GM10248 (cell line): ENCODE data around the gene PCDHGA6.
"Not testable (repeated sequence)": the region's sequence is repeated elsewhere in the genome, so short reads cannot be mapped to it uniquely, and the experiment has no call there.

ENCODE experiments used
- CTCF ChIA-PET: fragments of 300-600 bp; sonication (Branson Sonifier 250); formaldehyde crosslinking; extraction: SDS; loops from one replicate; lab custom pipeline; 2021; ENCODE audit warnings: antibody characterized with exemption; lab: Yijun Ruan, JAX
- POLR2A ChIA-PET: fragments of 350-650 bp; sonication (Branson Sonifier 250); formaldehyde crosslinking; extraction: SDS; loops from one replicate; lab custom pipeline; 2020; ENCODE audit warnings: antibody characterized with exemption; lab: Yijun Ruan, JAX
- DNase-seq: peaks from one replicate; pipeline ENCODE4 v3.0.0; 2012; ENCODE audit errors: extremely low spot score
- CTCF ChIP-seq: IDR thresholded peaks from 2 replicates; pipeline ENCODE4 v1.5.1; 2012; ENCODE audit warnings: mild to moderate bottlenecking, low read depth; ENCODE audit errors: extremely low read depth, missing control alignments, control extremely low read depth

Gene PCDHGA6

GRCh38 chr5:141417494-141418172 lies 43.9 kb downstream of the PCDHGA6 start, which contains the start of gene PCDHGB7:
TSS of gene PCDHGB7 (plus strand) at chr5:141417677. CDS start at chr5:141417860, 183 bp downstream.
- POLR2A ChIA-PET = not testable (repeated sequence)
- CTCF ChIA-PET = interaction anchor here (0.6 to 12.7 kb wide), 28 partner anchors 11 to 196 kb away, joined by 3 to 180 read pairs (median 5); partner anchors contain the start of genes PCDHGA1, PCDHGA12, PCDHGA2 and PCDHGB6
- DNase-seq = peak; percentile 64
- peak; percentile 82 for TF ChIP-seq CTCF

GRCh38 chr5:141419074-141419880 lies 45.6 kb downstream of the PCDHGA6 start:
- no peak for DNase-seq
- no peak for TF ChIP-seq CTCF
- ChIA-PET POLR2A (no interaction called here), CTCF (interaction anchor here (1.6 to 12.7 kb wide), 11 partner anchors 10 to 149 kb away, joined by 3 to 180 read pairs (median 27); partner anchors contain the start of genes PCDHGA12 and PCDHGB6)

DNA sequence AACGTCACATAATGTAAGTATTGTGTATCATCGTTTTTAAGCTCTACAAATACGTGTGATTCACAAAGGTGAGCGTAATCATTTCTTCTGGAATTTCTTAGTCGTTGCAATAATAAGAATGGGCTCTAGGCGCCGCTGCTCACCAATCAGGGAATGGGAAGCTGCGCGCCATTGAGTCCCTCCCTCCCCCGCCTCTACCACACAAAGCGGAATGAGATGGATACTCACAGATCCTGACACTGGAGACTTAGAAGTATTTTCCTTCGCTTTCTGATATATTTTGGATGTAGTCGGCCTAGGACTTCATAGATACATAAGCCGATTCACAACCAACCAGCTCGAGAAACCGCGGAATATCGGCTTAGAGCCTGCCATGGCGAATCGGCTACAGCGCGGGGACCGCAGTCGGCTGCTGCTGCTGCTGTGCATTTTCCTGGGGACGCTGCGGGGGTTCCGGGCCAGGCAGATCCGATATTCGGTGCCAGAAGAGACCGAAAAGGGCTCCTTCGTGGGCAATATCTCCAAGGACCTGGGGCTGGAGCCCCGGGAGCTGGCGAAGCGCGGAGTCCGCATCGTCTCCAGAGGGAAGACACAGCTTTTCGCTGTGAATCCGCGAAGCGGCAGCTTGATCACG lies 47.3 kb downstream of the PCDHGA6 start, which contains the start of gene PCDHGA11:
TSS of gene PCDHGA11 (plus strand) at position 197 of the 634 bp plus-strand sequence. CDS start at position 374, 177 bp downstream.
- ChIA-PET POLR2A (no interaction called here), CTCF (interaction anchor here (0.7 to 12.7 kb wide), 43 partner anchors 8 to 634 kb away, joined by 3 to 174 read pairs (median 5); partner anchors contain the start of genes DIAPH1, HDAC3, PCDHA1 and PCDHGA1)
- peak; percentile 71 for TF ChIP-seq CTCF
- peak; percentile 69 for DNase-seq

GRCh38 chr5:141421489-141421855 lies 47.8 kb downstream of the PCDHGA6 start:
- ChIA-PET POLR2A (no interaction called here), CTCF (interaction anchor here (0.8 to 12.7 kb wide), 35 partner anchors 9 to 635 kb away, joined by 3 to 174 read pairs (median 5); partner anchors contain the start of genes DIAPH1, PCDHA1, PCDHGA1 and PCDHGA10)
- TF ChIP-seq CTCF = no peak
- no peak for DNase-seq

DNA sequence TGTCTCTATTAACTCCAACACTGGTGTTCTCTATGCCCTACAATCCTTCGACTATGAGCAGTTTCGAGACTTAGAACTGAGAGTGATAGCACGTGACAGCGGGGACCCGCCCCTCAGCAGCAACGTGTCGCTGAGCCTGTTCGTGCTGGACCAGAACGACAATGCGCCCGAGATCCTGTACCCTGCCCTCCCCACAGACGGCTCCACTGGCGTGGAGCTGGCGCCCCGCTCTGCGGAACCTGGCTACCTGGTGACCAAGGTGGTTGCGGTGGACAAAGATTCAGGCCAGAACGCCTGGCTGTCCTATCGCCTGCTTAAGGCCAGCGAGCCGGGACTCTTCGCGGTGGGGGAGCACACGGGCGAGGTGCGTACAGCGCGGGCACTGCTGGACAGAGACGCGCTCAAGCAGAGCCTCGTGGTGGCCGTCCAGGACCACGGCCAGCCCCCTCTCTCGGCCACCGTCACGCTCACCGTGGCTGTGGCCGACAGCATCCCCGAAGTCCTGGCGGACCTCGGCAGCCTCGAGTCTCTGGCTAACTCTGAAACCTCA lies 49.1 kb downstream of the PCDHGA6 start:
- no peak for DNase-seq
- CTCF ChIA-PET = interaction anchor here (2.5 to 12.7 kb wide), 6 partner anchors 15 to 141 kb away, joined by 9 to 174 read pairs (median 100); partner anchors contain the start of genes PCDHGB6 and PCDHGC3
- POLR2A ChIA-PET = interaction anchor here (0.6 kb wide), 1 partner anchor 229 kb away, joined by 10 read pairs; no protein-coding TSS in a partner anchor
- TF ChIP-seq CTCF = no peak
